ENCODE data around the gene CD209.
"Not testable (repeated sequence)": the region's sequence is repeated elsewhere in the genome, so short reads cannot be mapped to it uniquely, and the experiment has no call there.

CD209 gene

DNA sequence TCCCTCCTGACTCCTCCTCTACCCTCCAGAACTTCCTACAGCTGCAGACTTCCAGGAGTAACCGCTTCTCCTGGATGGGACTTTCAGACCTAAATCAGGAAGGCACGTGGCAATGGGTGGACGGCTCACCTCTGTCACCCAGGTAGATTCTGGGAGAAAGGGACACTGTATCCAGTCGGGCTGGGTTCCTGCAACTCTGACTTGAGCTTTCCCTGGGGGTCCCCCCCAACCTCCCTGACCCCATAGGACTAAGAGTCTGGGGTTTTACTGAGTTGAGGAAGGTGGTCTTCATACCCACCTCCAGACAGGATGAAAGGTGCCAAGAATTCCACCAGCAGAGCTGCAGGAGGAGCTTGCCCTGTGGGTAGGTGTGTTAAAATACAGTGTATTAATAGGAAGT is 20.2 kb upstream of the CD209 start:
- no peak for DNase-seq

DNA sequence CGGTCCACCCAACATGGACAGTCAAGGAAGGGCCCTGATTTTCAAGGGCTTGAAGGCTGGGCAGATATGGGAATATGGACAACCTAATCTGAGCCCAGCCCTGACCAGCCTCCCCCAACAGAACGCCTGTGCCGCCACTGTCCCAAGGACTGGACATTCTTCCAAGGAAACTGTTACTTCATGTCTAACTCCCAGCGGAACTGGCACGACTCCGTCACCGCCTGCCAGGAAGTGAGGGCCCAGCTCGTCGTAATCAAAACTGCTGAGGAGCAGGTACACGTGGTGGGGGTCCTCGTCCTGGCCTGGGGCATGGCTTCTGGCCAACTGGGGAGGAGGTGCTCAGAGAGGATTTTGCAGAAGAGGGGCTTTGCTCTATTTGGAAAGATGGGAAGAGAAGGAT is 19.2 kb upstream of the CD209 start:
- no peak for DNase-seq

DNA sequence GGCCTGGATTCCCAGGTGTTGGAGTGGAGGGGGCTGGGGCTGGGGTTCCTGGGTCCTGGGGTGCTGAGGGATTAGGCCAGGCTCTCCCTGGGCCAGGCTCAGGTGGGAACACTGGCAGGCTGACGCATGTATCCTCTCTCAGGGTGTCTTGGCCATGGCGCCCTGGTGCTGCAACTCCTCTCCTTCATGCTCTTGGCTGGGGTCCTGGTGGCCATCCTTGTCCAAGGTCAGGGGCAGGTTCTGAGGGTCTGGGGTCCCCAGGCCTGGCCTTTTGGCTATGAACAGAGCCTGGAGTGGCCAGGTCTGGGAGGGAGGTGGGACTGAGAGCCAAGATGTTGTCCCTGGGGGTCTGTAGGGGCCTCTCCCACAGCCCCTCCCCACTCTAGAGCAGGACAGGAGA is 17.7 kb upstream of the CD209 start:
- not testable (repeated sequence) for DNase-seq

DNA sequence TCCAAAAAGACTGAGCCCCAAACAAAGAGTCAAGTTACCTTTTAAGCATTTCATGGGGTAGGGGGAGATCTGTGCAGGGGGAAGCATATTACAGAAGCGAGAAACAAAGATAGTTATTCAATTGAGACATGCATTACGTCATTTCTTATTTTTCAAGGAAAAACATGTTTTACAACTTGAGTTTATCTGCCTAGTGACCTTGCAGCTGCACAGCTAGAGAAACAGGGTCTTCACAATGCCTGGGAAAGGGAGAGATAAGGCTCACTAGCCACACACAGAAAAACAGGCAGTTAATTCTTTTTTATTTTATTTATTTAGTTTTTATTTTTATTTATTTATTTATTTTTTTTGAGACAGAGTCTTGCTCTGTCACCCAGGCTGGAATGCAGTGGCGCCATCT is 16.8 kb upstream of the CD209 start:
- DNase-seq: not testable (repeated sequence)

DNA sequence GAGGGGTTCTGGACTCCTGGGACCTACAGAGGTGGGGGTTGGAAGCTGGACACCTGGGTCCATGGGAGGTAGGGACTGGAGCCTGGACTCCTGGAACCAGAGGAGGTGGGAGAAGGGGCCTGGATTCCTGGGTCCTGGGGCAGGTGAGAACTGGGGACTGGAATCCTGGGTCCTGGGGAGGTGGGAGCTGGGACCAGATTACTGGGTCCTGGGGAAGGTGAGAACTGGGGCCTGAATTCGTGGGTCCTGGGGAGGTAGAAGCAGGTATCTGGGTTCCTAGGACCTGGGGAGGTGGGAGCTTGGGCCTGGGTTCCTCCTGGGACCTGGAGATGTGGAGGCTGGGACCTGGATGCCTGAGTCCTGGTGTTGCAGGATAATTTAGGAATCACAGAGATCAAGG is 16.4 kb upstream of the CD209 start:
- DNase-seq: no peak

DNA sequence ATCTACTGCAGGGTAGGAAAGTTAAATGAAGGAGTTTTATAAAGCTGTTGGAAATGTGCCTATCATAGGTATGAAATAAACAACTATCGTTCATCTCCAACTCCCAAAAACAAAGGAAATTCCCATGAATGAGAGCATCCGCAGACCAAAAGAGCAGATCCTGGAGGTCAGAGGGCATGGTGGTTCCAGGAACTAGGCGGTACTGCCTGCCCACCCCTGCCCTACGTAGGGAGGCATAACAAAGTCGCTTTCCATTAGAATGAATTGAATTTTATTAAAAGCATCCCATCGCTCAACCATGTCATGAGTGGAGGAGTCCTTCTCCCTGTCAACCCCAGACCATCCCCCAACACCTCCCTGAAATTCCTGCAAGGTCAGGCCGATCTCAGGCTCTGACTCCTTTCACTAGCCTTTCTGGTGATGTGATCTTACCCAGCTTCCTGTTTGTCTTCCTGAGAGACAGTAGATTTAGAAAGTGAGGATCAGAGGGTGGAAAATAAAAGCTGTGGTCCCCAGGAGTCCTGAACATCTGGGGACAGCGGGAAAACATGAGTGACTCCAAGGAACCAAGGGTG is 15.5 kb upstream of the CD209 start, which contains the start of gene CLEC4M:
Gene CLEC4M (plus strand): TSS at position 525 of the 575 bp plus-strand sequence. CDS start 24 bp downstream, at position 549.
- DNase-seq: no peak

DNA sequence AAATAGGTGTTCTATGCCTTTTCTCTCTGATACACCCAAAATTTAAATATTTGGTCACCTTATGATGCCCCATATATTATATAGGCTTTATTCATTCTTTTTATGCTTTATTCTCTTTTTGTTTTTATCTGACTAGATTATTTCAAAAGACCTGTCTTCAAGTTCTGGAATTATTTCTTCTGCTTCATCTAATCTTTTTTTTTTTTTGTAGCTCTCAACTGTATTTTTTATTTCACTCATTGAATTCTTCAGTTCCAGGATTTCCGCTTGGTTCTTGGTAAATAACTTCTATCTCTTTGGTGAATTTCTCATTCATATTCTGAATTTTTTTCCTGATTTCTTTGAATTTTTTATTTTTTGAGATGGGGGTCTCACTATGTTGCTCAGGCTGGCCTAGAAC is 11.8 kb upstream of the CD209 start:
- DNase-seq: no peak

DNA sequence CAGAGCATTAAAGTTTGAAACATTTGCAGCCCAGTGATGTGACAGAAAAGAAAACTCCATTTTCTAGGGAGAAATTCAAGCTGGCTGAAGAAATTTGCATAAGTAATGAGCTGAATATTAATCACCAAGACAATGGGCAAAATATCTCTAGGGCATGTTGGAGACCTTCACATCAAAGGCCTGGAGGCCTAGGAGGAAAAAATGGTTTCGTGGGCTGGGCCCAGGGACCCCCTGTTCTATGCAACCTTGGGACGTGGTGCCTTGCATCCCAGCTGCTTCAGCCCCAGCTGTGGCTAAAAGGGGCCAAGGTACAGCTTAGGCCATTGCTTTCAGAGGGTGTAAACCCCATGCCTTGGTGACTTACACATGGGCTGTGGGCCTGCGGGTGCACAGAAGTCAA is 10.0 kb upstream of the CD209 start:
- DNase-seq: no peak

DNA sequence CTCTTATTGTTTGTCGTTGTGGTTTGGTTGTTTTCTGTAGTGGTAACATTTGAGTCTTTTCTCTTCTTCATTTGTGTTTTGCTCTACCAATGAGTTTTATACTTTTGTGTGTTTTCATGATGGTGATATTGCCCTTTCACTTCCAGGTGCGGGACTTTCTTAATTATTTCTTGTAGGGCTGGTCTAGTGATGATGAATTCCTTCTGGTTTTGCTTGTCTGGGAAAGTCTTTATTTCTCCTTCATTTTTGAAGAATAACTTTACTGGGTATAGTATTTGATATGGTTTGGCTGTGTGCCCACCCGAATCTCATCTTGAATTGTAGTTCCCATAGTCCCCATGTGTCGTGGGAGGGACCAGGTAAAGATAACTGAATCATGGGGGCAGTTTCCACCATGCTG is 8.9 kb upstream of the CD209 start:
- no peak for DNase-seq

DNA sequence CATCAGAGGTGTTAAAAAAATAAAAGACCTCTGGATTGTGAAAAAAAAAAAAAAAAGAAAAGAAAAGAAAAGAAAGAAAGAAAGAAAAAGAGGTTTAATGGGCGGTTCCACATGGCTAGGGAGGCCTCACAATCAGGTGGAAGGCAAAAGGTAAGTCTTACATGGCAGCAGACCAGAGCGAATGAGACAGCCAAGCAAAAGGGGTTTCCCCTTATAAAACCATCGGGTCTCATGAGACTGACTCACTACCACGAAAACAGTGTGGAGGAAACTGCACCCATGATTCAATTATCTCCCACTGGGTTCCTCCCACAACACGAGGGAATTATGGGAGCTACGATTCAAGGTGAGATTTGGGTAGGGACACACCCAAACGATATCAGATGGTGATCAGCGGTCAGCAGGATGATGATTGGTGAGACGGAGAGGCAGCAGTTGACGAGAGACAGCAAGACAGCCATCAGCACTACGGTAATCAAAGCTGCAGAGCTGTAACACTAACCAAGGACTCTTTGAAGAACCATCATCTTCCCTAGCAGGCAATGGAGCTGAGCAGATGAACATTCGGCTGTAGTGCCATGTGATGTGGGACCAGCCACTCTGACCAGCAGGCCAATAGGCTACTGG is 3.9 kb upstream of the CD209 start:
- no peak for DNase-seq

DNA sequence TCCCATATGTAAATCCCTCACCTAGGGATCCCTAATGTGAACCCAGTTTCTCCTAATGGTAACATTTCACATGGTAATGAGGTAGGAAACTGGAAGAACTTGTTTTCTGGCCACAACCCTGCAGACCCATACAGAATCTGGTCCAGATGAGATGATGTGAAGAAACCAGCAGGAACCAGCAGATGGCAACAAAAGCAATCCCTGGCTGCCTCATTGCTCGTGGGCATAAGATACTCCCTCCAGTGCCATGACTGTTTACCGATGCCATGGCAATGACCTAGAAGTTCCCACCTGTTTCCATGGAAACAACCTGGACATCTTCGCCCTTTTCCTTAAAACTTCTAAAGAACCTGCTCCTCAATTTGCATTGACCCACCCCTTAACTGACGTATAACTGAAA is 1.4 kb upstream of the CD209 start:
- no peak for DNase-seq

DNA sequence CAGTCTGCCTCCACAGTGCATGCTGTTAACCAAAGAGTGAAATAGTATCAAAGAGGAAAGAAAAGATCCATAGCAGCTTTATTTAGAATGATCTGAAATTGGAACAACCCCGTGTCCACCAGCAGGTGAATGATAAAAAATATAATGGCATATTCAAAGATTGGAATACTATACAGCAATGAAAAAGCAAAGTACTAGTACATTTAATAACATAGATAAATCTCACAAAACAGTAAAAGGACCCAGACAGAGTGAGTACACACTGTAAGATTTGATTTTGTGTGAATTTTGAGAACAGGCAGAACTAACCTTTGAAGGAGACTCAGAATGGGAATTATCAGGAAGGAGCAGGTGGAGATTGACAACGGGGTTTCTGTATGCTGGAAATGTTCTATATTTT is 837 bp upstream of the CD209 start:
- DNase-seq: no peak

DNA sequence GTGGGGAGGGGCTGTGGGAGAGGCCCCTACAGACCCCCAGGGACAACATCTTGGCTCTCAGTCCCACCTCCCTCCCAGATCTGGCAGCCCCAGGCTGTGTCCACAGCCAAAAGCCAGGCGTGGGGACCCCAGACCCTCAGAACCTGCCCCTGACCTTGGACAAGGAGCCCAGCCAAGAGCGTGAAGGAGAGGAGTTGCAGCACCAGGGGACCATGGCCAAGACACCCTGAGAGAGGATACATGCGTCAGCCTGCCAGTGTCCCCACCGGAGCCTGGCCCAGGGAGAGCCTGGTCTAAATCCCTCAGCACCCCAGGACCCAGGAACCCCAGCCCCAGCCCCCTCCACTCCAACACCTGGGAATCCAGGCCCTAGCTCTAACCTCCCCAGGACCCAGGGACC is 1.0 kb downstream of the CD209 start:
- not testable (repeated sequence) for DNase-seq

DNA sequence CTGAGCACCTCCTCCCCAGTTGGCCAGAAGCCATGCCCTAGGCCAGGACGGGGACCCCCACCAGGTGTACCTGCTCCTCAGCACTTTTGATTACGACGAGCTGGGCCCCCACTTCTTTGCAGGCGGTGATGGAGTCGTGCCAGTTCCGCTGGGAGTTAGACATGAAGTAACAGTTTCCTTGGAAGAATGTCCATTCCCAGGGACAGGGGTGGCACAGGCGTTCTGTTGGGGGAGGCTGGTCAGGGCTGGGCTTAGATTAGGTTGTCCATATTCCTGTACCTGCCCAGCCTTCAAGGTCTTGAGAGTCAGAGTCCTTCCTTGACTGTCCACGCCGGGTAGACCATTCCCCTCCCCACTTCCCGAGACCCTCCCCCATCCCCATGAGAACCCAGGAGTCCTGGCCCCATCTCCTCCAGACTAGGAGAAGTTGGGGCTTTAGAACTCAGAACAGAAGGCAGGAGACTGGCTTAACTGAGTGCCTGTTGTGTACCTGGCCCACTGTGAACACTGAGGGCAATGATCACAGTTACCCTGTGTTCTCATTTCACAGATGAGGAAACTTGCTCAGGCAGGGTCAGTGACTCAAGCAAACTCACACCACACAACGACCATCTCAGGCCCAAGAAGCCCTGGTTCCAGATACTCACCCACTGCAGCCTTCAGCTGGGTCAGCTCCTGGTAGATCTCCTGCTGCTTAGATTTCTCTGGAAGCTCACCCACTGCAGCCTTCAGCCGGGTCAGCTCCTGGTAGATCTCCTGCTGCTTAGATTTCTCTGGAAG is 2.3 kb downstream of the CD209 start:
- DNase-seq: no peak

DNA sequence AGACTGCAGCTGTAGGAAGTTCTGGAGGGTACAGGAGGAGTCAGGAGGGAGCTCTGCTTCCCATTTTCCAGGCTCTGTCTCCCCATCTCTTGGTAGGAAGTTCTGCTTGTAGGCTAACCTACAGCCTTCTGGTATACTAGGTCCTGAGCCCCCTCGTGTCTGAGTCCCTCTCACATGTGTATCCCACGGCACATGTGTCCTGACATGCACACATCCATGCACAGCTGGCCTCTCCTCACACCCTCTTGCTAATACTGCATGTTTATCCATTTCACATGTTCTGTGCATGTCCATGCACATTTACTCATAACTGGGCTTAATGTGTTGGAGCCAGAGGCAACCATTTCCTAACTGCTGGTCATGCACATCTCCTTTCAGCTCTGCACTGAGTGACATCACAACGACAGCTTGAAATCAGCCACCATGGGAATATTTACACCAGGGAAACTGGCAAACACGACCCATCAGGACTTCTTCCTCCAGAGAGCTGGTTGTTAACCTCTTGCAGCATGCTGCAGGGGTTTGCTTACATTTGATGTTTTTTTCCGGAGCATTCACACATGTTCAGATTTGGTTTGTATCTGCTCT is 3.0 kb downstream of the CD209 start:
- no peak for DNase-seq

DNA sequence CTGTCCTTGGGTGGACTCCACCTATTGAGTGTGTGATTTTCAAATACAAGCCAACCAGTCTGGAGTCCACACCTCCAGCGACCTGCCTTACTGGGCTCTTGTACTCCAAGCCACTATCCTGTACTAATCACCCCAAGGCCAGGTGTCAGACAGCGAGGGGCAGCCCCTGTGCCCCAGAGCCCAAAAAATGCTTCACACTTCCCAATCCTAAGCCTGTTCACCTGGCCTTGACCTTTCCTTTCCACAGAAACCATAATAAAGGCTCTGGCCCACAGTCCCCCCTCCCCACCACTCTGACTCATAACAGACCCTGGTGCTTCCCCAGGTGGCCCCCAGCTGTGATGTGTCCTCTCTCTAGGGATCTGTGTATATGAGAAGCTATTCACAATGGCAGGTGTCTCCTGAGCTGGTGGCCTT is 3.9 kb downstream of the CD209 start:
- no peak for DNase-seq

DNA sequence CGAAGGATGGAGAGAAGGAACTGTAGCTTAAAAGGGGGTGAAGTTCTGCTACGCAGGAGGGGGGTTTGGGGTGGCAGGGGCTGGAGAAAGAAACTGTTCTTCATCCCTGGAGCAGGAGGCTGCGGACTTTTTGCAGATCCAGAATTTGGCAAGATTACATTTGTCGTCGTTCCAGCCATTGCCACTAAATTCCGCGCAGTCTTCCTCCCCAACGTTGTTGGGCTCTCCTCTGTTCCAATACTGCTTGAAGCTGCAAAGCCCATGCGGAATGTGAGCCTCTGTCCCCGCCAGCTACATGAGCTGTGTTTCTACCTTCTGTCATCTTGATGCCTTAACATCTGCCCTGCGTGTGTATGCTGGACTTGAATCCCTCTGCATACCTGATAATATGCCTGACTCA is 4.3 kb downstream of the CD209 start:
- no peak for DNase-seq

DNA sequence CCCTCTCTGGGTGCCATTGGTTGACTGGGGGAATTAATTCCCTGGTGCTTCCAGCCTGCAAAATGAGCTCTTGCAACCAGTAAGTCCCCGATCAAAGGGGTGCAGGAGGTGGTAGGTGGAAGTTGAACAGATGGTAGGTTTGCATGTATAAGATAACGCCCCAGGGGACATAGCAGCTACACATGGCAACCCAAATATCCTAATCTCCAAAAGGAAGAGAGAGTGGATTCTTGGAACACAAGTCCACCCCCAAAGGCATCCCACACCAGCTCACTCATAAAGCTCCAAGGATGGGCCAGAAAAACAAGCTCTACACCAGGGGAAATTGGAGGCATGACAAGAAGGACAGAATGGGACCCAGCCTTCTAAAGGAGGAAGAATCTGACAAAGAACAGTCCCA is 4.8 kb downstream of the CD209 start:
- no peak for DNase-seq

DNA sequence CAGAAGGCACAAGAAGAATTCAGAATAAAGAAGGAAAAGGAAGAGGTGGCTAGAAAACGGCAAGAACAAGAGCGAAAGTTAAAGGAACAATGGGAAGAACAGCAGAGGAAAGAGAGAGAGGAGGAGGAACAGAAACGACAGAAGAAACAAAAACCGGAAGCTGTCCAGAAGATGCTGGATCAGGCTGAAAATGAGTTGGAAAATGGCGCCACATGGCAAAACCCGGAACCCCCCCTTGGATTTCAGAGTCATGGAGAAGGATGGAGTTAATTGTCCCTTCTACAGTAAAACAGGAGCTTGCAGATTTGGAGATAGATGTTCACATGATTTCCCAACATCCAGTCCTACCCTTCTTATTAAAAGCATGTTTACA is 6.7 kb downstream of the CD209 start:
- no peak for DNase-seq

DNA sequence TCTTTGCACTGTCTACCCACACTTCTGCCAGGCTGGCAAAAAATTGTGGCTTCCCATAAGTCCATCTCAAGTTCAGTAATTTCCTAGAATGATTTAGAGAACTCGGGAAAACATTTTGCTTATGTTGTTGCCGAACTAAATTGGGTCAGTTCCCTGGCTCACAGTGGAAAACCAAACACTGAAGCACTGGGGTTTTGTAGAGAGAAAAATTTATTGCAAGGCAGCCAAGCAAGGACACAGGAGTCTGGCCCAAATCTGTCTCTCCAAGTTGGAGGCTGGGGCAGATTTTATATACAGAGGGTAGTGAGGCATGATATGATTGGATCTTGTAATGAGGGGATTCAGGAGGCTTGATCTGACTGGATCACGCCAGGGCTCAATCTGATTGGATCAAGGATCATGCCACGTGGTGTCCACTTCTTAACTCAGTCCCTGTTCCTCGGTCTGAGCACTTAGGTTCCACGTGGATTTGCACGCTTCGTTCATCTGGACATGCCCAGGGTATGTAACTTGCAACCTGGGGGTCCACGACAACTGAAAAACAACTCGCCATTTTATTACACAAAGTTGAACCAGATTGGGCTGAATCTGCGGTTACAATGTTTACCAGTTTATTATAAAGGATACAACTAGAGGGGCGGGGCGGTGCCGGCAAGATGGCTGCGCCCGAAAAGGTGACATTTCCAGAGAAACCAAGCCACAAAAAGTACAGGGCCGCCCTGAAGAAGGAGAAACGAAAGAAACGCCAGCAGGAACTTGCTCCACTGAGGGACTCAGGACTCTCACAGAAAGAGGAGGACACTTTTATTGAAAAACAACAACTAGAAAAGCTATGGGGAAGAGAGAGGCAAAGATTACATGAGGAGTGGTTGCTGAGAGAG is 7.3 kb downstream of the CD209 start:
- DNase-seq: no peak

DNA sequence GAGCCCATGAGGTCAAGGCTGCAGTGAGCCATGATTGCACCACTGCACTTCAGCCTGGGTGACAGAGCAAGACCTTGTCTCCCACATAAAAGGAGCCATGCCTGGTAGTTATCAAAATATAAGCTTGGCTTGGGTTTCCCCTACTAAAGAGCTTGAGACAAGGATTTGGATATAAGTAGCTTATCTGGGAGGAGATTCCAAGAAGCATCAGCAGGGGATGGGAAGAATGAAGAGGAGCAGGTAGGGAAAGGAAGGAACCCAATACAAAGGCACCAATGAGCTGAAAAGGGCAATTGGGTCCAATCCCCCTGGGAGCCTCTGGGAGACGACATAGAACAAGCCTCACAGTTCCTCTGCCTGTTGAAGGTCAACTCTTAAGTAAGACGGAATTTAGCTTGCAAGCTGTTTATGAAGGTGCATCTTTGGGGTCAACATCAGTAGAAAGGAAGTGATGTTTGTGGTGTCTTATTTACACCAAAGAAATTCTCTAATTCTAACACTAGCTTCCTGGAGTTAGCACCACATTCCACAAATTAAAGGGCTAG is 8.1 kb downstream of the CD209 start:
- DNase-seq: no peak

DNA sequence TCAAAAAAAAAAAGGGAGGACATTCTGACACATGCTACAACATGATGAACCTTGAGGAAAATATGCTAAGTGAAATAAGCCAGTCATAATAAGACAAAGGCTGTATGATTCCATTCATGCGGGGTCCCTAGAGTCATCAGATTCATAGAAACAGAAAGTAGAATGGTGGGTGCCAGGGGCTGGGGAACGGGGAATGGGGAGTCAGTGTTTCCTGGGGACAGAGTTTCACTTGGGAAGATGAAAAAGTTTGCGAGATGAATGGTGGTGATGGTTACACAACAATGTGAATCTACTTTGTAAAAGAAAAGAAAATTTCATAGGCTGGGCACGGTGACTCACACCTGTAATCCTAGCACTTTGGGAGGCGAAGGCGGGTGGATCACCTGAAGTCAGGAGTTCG is 9.3 kb downstream of the CD209 start:
- no peak for DNase-seq

DNA sequence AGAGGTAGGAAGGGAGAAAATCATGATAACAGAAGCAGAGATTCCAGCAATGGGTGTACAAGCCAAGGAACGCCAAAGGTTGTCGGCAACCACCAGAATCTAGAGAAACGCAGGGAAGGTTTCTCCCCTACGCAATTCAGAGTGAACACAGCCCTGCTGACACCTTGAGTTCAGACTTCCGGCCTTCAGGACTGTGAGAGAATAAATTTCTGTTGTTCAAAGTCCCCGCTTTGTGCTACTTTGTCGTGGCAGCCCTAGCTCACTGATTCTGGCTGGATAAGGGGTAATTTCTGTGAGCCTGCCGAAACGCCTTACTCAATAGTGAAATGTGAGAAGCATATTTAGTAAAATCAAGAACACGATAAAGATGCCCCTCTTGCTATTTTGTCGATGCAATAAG is 10.1 kb downstream of the CD209 start:
- DNase-seq: no peak
